Skin of body (tissue), 3 donors: ENCODE data around the gene FMO1. TPM values are rescaled to one million over a fixed set of nuclear protein-coding genes. Genes with fewer than 3 reads are reported as not detected.
A peak's percentile ranks its signal among the peaks of the same experiment; 100 is the strongest.
"Not testable (repeated sequence)": the region's sequence is repeated elsewhere in the genome, so short reads cannot be mapped to it uniquely, and the experiment has no call there.

Experiments used
- DNase-seq: peaks from one replicate; lab custom pipeline; 2025; lab: John Stamatoyannopoulos, UW
- small RNA-seq: library from RNA; depleted of rRNA; stranded (forward); fragments of <200 nt; gene quantifications from one replicate; pipeline ENCODE3, GENCODE V24; 2014; ENCODE audit warnings: low replicate concordance
- total RNA-seq: library from RNA; depleted of rRNA; stranded (reverse); fragments of >200 nt; gene quantifications from one replicate; pipeline ENCODE4 v1.2.3, GENCODE V29; 2014

Gene FMO1
- total RNA-seq, 1 donor from 2014 or later, result 11.9 TPM

GRCh38 chr1:171279678-171280077 lies 31.4 kb downstream of the FMO1 start:
- DNase-seq, result no peak

GRCh38 chr1:171280599-171280998 lies 32.3 kb downstream of the FMO1 start:
- DNase-seq, result no peak

DNA sequence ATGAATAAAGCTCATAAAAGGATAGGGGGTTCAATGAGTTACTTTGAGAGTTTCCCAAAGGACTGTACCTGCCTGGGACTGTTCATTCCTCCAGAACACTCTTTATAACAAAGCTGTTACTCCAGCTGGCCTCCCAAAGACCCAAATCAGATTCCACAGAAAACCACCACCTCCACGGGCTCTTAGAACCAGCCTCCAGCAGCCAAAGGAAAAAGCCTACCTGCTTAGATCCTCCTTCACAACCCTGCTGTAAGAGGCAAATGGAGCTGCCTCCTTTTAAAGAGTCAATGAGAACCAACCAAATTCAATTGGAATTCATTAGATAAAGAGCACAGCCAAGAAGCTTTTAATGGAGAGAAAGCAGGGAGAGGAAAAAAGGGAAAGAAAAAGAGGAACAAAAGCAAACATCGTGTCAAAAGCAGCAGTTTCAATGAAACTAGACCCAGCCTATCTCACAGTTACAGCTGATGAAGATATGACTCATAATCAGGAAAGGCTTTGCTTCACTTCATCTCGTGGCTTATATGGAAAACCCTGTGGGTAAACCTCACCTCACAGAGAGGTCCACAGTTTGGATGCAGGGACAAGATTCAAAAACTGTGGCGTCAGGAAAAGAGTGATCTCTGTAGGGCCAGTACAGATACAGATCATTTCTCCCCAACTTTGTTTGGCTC lies 37.9 kb downstream of the FMO1 start:
- DNase-seq, result no peak

GRCh38 chr1:171290621-171291020 lies 42.3 kb downstream of the FMO1 start:
- DNase-seq, result no peak

DNA sequence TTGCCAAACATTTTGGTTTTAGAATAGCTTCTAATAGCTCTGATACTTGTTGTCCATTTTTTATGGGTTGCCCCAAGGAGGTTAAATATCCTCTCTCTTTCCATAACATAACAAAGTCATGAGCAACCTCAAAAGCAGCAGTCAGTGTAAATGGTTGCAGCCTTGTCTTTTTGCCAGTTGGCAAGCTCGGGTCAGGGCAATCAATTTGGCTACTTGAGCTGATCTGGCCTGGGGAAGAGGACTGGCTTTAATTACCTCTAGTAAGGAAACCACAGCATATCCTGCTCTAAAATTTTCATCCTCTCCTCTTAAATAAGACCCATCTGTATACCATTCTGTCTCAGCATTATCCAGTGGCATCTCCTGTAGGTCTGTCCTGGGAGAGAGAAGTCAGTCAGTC lies 44.5 kb downstream of the FMO1 start:
- no peak for DNase-seq

GRCh38 chr1:171295383-171295782 lies 47.1 kb downstream of the FMO1 start:
- not testable (repeated sequence) for DNase-seq

DNA sequence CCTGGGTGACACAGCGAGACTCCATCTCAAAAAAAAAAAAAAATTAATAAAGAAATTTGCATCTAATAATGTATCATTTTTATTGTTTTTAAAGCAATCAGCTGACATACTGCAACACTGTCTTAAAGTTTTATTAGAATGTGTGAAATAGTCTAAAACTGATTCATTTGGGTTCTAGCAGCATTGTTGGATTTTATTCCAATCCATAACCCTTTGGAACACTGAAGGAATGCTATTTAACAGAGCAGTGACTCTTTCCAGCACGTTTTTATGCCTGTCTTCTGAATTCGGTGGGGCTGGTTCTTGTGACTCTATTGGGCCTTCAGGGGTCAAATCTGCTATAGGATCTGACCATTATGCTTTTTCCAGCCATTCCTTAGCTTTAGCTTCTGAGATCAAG lies 47.5 kb downstream of the FMO1 start:
- DNase-seq, result no peak

- DNase-seq, result no peak
Observed at GRCh38 chr1:171296897-171297296, 48.6 kb downstream of the FMO1 start.

DNA sequence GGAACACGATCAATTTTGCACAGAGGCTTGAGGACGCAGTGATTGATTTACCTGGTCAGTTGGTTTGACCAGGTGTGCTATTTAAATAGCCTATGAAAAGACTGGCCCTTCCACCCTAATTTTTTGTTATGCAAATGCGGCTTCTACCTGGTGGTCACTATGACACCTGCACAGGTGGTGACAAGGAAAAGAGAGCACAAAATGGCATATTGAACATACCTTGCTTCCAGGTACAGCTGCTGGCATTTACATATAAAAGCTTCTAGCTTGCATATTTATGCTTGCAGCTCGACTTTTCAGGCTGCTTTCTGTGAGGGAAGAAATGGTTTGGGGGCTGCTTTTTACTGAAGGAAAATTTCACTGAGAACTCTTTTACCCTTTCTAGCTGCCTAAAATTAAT lies 50.4 kb downstream of the FMO1 start:
- DNase-seq, result no peak

GRCh38 chr1:171299342-171299741 lies 51.0 kb downstream of the FMO1 start:
- no peak for DNase-seq

GRCh38 chr1:171300401-171300800 lies 52.1 kb downstream of the FMO1 start:
- no peak for DNase-seq

- DNase-seq, result no peak
Observed at GRCh38 chr1:171310661-171311087, 62.4 kb downstream of the FMO1 start.

GRCh38 chr1:171311771-171312558 lies 63.7 kb downstream of the FMO1 start:
- no peak for DNase-seq

DNA sequence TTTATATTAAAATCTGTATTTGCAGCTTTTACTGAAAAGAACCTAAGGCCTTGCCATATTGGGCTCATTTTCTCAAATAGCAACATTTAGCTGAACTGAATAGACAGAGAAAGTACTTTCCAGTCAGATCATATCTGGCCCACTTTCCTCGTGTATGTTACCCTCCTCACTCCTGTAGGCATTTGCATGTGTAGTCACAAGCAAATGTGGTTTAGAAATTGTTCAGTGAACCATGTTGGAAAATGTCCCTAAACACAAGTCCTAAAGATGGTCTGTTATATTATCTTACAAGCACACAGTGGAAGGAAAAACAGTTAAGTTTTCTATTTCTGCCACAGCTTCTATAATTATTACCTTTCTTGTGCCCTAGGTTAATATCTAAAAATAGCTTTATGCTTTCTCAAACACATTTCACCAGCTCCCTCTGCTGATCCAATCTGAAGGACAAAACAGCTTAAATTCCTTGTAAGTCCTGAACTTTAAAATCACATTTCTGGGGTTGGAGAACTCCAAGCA lies 65.1 kb downstream of the FMO1 start:
- no peak for DNase-seq

DNA sequence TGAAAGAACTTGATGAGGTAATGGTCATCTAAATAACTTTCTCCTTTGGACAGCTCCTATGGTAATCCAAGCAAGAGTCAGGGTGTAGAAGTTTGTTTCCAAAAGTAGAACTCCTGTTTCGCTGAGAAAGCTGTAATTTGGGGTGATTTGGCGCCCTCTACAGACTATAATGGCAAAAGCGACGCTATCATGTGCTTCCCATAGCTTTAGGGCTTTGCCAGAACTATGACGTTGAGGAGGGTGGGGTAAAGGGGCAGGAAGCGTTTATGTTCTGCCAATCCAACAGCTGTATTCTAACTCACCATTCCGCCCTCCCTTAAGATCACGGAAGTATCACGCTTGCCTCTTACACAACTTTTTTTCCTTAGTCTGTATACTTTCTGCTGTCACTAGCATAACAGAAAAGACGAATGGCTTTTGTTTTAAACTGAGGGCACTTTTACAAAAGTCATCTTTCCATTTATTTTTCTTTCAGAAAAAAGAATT lies 65.6 kb downstream of the FMO1 start, which contains the start of gene FMO4:
Gene FMO4, plus strand, starts transcription at position 349 of the 486 bp plus-strand sequence. CDS start 5,643 bp downstream, outside the sequence.
- DNase-seq, result peak; percentile 100

DNA sequence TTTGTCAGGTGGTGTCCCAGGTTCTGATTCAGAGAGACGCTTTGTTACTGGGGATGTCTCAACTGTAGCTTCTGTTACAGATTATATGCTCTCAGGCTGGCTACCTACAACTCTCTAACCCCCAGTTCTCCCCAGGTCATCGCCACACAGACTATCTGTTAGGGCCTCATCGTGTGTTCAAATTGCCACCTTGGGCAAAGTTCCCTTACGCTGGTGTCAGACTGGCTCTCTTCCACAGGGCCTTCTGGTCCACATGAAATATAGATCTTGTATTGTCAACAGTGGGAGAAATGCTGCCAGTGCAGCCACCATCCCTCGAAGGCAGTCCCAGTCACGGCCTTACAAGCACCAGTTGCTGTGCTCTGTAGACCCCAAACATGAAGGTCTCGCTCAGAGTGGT lies 81.0 kb downstream of the FMO1 start:
- DNase-seq, result no peak

GRCh38 chr1:171334024-171334640 lies 85.8 kb downstream of the FMO1 start:
- no peak for DNase-seq

Small RNA genes within 50 kb of the gene (small RNA-seq; reads per million reads assigned to genes)
- not detected for gene RF00019

Other genes with a start within 250 kb of the FMO1 start
- gene FMO3, start 157.6 kb upstream of the FMO1 start, total RNA-seq, result not detected
- 2.0 TPM for gene FMO2, start 63.2 kb upstream of the FMO1 start, total RNA-seq
- gene FMO4, start 65.7 kb downstream of the FMO1 start, total RNA-seq, result 4.5 TPM
- gene PRRC2C, start 237.0 kb downstream of the FMO1 start, total RNA-seq, result 64.6 TPM